AG09319 (cell line): Measurements from ENCODE around the gene EIF4A3.

Experiments used
- DNase-seq: peaks from one replicate; pipeline ENCODE4 v3.0.0-alpha.2; 2010; ENCODE audit warnings: low read depth; ENCODE audit errors: extremely low read depth
- CTCF ChIP-seq: IDR thresholded peaks from 2 replicates; pipeline ENCODE4 v1.5.1; 2011; ENCODE audit warnings: low read depth, mild to moderate bottlenecking, inconsistent platforms, low read length, moderate library complexity

Gene EIF4A3

GRCh38 chr17:80182845-80183223, 35.9 kb upstream of the EIF4A3 start:
- DNase-seq = no peak
- TF ChIP-seq CTCF = no peak

DNA sequence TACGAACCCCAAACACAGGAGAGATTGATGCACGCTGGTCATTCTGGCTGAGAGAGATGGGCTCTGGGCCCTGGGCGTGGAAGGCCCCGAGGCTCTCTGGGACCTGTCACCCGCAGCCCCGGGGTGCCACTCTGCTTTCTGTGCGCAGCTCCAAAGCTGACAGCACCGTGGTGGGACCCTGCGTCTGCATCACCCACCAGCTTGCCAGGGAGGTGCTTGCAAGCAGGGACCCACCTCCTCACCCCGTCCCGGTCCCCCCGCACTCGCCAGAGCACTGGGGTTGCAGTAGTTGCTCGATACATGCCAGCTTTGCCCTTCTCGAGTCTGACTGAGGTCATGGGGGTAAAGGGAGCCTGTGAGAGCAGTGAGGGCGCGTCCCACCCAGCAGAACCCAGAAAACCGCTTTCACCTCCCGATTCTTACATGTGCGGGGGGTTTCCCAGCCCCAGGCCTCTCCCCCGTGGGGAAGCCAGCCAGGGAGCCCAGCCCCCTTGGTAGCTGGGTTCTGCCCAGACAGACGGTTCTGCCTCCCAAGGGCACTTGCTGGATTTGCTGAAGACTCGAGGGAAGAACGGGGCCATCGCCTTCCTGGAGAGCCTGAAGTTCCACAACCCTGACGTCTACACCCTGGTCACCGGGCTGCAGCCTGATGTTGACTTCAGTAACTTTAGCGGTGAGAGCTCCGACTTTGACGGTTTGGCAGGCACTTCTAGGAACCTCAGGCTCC, 35.4 kb upstream of the EIF4A3 start:
- no peak for TF ChIP-seq CTCF
- no peak for DNase-seq

DNA sequence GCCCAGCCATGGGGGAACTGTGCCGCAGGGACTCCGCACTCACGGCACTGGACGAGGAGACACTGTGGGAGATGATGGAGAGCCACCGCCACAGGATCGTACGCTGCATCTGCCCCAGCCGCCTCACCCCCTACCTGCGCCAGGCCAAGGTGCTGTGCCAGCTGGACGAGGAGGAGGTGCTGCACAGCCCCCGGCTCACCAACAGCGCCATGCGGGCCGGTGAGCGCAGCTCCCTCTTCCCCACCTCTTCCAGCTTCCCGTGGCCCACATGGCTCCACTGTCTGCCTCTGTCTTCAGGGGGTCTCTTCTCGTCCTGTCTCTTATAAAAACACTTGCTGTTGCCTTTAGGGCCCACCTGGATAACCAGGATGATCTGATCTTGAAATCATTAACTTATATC, 34.5 kb upstream of the EIF4A3 start:
- DNase-seq = no peak
- no peak for TF ChIP-seq CTCF

DNA sequence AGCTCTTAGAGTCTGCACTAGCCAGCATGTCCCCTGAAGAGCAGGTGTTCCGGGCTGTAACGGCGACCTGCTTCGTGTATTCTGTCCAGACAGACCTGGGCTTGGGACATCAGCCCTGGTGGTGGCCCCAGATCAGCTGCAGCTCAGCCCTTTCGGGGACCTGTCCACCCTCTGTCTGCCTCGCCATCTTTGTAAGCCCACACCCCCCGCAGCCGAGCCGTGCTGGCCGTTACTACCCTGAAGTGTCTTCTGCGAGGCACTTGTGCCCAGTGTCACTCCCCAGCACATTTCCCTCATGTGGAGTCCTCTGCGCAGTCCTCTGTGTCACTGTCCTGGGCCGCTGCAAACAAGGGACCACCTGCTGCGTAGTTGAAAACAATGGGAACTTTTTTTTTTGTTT, 33.3 kb upstream of the EIF4A3 start:
- no peak for TF ChIP-seq CTCF
- DNase-seq = no peak

GRCh38 chr17:80177986-80178595, 31.2 kb upstream of the EIF4A3 start:
- TF ChIP-seq CTCF = no peak
- DNase-seq = no peak

DNA sequence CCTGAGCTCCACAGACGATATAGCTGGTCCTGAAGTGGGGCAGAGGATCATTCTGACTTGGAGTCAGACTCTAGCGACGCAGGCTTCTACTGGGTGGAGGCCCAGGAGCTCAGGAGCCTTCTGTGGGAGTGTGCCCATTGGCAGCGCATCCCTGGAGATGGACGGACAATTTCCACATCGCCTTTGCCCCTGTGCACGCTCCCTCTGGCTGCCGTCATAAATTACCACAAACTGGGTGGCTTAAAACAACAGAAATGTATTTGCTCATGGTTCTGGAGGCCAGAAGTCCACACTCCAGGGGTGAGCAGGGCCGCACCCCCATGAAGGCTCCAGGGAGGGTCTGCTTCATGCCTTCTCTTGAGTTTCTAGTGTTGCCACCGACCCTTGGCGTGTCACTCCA, 29.8 kb upstream of the EIF4A3 start:
- no peak for DNase-seq
- no peak for TF ChIP-seq CTCF

GRCh38 chr17:80173916-80174315, 27.0 kb upstream of the EIF4A3 start:
- DNase-seq = no peak
- no peak for TF ChIP-seq CTCF
